GM21825 (cell line): ENCODE data around the gene NCF4.

Source experiments
- ATAC-seq: cut with Tn5 transposase; IDR thresholded peaks from one replicate; pipeline ENCODE4 v1.9.1; 2021; ENCODE audit warnings: mild to moderate bottlenecking, moderate library complexity; ENCODE audit not compliant: unreplicated experiment

The NCF4 gene

DNA sequence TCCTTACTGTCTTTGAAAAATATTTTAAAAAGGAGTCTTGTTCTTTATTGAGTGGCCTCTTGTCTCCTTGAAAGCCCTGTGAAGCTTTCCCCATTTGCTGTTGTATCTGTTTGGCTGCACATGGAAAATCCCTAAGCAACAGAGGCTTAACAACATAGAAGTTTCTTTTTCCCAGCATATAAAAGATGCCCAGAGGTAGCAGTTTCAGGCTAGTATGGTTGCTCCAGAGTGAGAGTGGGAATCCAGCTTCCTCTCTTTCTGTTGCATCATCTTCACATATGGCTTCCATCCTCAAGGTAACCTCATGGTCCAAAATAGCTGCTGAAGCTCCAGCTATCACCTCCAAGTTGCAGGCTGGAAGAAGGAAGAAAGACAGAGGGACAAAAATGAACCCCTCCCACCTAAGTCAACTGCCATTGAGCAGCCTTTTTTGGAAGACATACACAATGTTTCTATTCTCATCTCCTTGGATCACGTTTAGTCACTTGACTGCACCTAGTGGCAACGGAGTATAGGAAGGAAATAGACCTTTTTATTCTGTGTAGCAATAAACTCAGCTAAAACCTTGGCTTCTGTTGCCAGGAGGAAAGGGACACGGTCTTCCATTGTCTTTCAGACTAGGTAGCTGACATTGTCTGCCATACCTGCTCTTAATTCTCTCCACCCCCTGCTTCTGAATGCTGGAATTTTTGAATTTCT, 57.9 kb downstream of the NCF4 start:
- no peak for ATAC-seq

- no peak for ATAC-seq
These were observed 60.7 kb downstream of the NCF4 start for GRCh38 chr22:36921309-36922104.

GRCh38 chr22:36922105-36922608, 61.4 kb downstream of the NCF4 start:
- no peak for ATAC-seq

DNA sequence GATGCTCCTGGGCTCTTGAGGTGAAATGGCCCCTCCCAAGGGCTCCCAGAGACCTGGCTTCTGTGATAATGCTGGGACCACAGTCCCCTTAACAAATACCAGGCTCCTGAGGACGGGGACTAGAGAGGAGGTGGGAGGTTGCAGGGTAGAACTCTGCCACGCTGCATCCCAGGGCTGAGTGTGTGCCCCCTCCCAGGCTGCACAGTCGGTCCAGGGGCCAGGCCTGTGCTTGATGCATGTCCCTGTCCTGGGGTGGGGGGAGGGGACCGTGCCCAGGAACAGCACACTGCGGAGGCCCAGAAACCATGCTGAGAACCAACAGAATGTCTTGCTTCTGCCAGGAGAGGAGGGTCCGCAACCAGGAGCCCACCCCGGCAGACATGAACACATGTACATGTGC, 61.9 kb downstream of the NCF4 start:
- no peak for ATAC-seq

- no peak for ATAC-seq
These were observed 62.5 kb downstream of the NCF4 start for GRCh38 chr22:36923131-36923788.

DNA sequence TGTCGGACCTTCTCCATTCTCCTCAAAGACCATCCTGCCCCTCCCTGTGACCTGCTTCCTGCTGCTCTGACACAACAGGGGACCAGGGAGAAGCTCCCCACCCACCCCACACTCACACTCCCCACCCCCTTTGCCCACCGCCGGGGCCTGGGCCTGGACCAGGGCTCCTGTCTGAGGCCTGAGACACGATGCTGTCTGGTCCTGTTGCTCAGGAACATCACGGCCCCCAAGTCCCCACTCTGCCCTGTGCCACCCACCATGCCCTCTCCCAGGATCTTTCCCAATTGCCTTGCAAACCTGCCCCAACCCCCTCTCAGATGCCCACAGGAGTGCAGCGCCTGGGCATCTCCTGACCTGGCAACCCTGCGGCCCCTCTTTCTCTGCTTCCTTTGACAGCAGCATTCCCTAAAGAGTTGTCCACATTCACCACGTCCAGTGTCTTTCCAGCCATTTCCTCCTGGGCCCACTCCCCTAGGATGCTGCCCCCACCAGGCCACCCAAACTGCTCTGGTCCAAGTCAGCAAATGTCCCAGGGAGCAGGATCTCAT, 63.4 kb downstream of the NCF4 start:
- ATAC-seq = no peak

GRCh38 chr22:36925388-36926290, 64.8 kb downstream of the NCF4 start:
- ATAC-seq = no peak

- ATAC-seq = no peak
These were observed 65.5 kb downstream of the NCF4 start for GRCh38 chr22:36926309-36926708.

DNA sequence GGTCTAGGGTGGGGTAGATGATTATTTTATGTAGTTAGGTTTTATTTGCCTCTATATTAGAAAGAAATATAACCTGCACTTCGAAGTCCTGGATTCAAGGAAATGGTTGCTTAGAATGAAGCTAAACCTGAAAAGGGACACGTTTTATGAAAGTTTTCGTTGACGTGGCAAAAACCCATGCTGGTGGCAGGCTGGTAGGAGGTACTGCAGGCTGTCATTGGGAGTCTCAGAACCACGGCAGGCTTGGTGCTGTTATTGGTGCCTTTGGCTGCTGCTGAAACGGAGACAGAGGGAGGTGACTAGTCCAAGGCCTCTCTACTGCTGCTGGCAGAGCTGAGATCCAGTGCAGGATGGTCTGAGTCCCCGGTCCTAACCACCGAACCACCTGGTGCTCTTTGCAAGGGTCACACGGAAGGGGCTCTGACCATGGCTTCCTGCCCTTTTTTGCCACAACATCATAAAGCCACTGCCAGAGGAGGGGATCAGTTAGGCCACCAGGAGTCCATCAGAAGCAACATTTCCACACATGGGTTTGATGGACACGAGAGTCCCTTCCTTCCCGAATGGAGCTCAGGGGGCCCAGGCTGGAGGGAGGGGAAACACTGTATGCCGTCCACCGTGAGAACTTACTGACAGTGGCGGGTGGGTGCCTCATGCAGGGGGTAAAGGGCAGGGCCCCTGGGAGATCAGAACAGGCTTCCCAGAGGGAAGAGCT, 66.1 kb downstream of the NCF4 start:
- no peak for ATAC-seq
